Measurements from ENCODE around the gene FKBP5. TPM values are rescaled to one million over a fixed set of nuclear protein-coding genes. Genes with fewer than 3 reads are reported as not detected.

The FKBP5 gene
- polyA plus RNA-seq, 1 donor from 2014 or later = 1.2 TPM

- Histone ChIP-seq H4K20me1 (ENCODE audit: insufficient read depth) (no peaks in the 10 kb centered on the region), H3K79me2 (replicated peaks; ENCODE audit: insufficient read depth, low read length) (no peaks in the 10 kb centered on the region), H3K9me2 (ENCODE audit: insufficient read depth, low read length) (no peaks in the 10 kb centered on the region), H3K9ac (ENCODE audit: low read length) (no peak overlapping the region), H3K4me2 (ENCODE audit: low read length) (no peak overlapping the region), H3F3A (ENCODE audit: insufficient read depth, low read length, poor library complexity, severe bottlenecking) (no peaks in the 10 kb centered on the region), H3K9me3 (ENCODE audit: low read length) (no peaks in the 10 kb centered on the region), H3K4me3 (ENCODE audit: low read length) (no peak overlapping the region), H3K27ac (ENCODE audit: low read length) (no peak overlapping the region), H3K27me3 (ENCODE audit: insufficient read depth, low read depth, low read length) (no peaks in the 10 kb centered on the region), H3K36me3 (ENCODE audit: insufficient read depth, low read length) (no peaks in the 10 kb centered on the region), H2AFZ (ENCODE audit: low read depth, low read length) (no peak overlapping the region)
- no peak for TF ChIP-seq EZH2 (IDR thresholded peaks at IDR 0.05; ENCODE audit: borderline replicate concordance, insufficient read depth, low read length, poor library complexity, severe bottlenecking)
- TF ChIP-seq POLR2AphosphoS5 (IDR thresholded peaks at IDR 0.05) = no peak
- no peak for TF ChIP-seq RAD21 (conservative IDR thresholded peaks at IDR 0.05)
Observed at GRCh38 chr6:35610830-35611229, 77.9 kb downstream of the FKBP5 start.

DNA sequence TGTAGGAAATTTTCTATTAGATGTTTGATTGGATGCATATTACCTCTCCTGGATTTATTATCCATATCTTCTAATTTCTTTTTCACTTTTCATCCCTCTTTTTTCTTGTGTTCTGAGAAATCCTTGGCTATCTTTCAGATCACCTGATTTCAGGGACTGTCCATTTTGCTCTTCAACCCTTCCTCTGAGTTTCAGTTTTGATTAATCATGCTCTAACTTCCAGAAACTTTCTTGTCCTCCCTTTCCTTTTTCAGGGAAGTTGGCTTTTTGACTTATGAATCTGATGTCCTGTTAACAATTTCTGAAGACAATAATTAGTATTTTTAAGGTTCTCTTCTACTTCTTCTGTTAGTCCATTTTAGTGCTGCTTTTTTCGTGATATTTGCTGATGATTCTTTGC is 79.1 kb downstream of the FKBP5 start:
- Histone ChIP-seq H3K27ac (ENCODE audit: low read length) (no peak overlapping the region), H3F3A (ENCODE audit: insufficient read depth, low read length, poor library complexity, severe bottlenecking) (no peaks in the 10 kb centered on the region), H2AFZ (ENCODE audit: low read depth, low read length) (no peak overlapping the region), H3K9me2 (ENCODE audit: insufficient read depth, low read length) (no peaks in the 10 kb centered on the region), H3K9ac (ENCODE audit: low read length) (no peak overlapping the region), H3K4me3 (ENCODE audit: low read length) (no peak overlapping the region), H3K36me3 (ENCODE audit: insufficient read depth, low read length) (no peaks in the 10 kb centered on the region), H3K79me2 (replicated peaks; ENCODE audit: insufficient read depth, low read length) (no peaks in the 10 kb centered on the region), H3K9me3 (ENCODE audit: low read length) (no peaks in the 10 kb centered on the region), H3K4me2 (ENCODE audit: low read length) (no peak overlapping the region), H3K27me3 (ENCODE audit: insufficient read depth, low read depth, low read length) (no peaks in the 10 kb centered on the region), H4K20me1 (ENCODE audit: insufficient read depth) (no peaks in the 10 kb centered on the region)
- TF ChIP-seq, protein P1, sequence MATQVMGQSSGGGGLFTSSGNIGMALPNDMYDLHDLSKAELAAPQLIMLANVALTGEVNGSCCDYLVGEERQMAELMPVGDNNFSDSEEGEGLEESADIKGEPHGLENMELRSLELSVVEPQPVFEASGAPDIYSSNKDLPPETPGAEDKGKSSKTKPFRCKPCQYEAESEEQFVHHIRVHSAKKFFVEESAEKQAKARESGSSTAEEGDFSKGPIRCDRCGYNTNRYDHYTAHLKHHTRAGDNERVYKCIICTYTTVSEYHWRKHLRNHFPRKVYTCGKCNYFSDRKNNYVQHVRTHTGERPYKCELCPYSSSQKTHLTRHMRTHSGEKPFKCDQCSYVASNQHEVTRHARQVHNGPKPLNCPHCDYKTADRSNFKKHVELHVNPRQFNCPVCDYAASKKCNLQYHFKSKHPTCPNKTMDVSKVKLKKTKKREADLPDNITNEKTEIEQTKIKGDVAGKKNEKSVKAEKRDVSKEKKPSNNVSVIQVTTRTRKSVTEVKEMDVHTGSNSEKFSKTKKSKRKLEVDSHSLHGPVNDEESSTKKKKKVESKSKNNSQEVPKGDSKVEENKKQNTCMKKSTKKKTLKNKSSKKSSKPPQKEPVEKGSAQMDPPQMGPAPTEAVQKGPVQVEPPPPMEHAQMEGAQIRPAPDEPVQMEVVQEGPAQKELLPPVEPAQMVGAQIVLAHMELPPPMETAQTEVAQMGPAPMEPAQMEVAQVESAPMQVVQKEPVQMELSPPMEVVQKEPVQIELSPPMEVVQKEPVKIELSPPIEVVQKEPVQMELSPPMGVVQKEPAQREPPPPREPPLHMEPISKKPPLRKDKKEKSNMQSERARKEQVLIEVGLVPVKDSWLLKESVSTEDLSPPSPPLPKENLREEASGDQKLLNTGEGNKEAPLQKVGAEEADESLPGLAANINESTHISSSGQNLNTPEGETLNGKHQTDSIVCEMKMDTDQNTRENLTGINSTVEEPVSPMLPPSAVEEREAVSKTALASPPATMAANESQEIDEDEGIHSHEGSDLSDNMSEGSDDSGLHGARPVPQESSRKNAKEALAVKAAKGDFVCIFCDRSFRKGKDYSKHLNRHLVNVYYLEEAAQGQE (IDR thresholded peaks at IDR 0.05; ENCODE audit: borderline replicate concordance) = no peak
- TF ChIP-seq MXI1 (conservative IDR thresholded peaks at IDR 0.05; ENCODE audit: poor library complexity, severe bottlenecking) (no peak), SMC3 (conservative IDR thresholded peaks at IDR 0.05; ENCODE audit: poor library complexity) (no peak), POLR2AphosphoS5 (IDR thresholded peaks at IDR 0.05) (no peak), EP300 (conservative IDR thresholded peaks at IDR 0.05; ENCODE audit: poor library complexity, severe bottlenecking) (no peak), CTCF (IDR thresholded peaks at IDR 0.05; ENCODE audit: poor library complexity, severe bottlenecking) (no peak), EZH2 (IDR thresholded peaks at IDR 0.05; ENCODE audit: borderline replicate concordance, insufficient read depth, low read length, poor library complexity, severe bottlenecking) (no peak), TAF1 (IDR thresholded peaks at IDR 0.05; ENCODE audit: low read depth) (no peak), RAD21 (conservative IDR thresholded peaks at IDR 0.05) (no peak)

Measured in neural cell (in vitro differentiated cells).